Cerebellar cortex (tissue), 1 donor: ENCODE data around the gene UTS2B.
"Not testable (repeated sequence)": the region's sequence is repeated elsewhere in the genome, so short reads cannot be mapped to it uniquely, and the experiment has no call there.

Experiments used
- DNase-seq: peaks from one replicate; pipeline ENCODE4 v3.0.0-alpha.2; 2015; ENCODE audit warnings: low spot score

UTS2B gene

DNA sequence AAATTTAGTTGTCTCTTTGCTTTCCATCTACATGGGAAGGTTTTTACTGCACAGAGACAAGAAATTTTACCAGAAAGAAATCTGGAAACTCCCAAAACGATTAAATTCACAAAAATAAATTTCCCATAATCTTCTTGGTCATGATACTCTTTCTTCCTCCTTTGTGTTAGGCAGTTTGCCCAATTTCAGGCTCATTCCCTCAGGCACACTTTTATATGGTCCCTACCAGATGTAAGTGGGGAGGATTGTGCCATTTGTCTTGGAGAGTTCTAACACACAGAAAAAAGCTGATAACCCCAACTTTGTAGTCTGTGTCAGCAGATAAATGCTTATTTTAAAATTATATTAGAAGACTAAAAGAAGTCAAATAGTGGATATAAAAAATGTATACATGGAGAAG lies 50.2 kb downstream of the UTS2B start:
- DNase-seq: no peak

DNA sequence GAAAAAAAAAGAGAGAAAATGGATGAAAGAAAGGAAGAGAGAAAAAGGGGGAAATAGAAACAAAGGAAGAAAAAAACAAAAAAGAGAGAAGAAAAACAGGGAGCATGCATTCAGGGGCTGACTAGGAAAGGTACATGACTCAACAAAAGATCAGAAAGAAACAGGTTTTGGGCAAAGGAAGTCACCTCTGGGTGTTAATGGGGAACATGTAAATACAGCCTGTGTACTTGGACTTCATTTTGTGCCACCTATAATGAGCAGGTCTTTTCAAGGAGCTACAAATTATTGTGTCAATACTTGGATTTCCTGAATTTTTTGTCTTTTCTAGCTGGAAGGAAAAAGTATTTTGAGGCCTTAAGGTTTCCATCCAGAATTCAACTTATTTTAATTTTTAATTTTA lies 54.6 kb downstream of the UTS2B start:
- no peak for DNase-seq

DNA sequence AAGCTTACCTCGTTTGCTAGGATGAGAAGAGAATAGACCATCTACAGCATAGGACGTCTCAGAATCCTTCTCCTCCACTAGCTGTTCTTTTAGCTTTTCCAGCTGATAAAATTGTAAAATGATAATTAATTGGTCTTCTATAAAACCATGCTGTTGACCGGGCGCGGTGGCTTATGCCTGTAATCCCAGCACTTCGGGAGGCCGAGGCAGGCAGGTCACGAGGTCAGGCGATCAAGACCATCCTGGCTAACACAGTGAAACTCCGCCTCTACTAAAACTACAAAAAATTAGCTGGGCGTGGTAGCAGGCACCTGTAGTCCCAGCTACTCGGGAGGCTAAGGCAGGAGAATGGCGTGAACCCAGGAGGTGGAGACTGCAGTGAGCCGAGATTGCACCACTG lies 55.1 kb downstream of the UTS2B start:
- DNase-seq: not testable (repeated sequence)

DNA sequence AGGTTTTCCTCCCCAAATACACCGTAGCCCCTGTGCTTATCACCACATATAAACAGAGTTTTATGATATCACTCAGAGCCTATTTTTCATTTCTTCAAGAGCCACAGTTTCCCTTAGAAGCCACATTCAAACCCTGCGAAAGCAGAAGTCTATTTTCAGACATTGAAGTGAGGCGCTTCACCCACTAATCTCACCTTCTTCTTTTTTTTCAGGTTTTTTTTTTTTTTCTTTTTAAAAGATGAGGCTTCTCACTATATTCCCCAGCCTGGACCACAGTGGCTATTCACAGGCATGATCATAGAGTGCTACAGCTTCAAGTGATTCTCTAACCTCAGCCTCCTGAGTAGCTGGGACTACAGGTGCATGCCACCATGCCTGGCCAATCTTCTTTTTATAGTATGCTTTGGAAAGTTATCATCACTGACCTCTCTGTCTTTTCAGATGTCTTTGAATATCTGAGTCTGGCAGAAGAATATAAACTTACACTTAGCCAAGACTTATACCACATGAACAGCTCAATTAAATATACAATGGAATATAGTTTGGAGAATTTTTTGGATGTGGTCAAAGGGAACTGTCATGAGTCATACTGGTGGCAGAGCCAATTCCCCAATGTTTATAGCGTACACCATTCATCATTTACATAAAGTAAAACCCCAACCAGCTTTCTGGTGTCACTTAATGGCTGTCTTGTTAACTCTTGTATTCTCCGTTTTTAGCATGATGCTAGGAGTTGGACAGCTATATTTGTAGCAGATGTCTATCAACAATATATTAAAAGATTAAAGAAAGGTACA lies 60.8 kb downstream of the UTS2B start:
- DNase-seq: no peak

DNA sequence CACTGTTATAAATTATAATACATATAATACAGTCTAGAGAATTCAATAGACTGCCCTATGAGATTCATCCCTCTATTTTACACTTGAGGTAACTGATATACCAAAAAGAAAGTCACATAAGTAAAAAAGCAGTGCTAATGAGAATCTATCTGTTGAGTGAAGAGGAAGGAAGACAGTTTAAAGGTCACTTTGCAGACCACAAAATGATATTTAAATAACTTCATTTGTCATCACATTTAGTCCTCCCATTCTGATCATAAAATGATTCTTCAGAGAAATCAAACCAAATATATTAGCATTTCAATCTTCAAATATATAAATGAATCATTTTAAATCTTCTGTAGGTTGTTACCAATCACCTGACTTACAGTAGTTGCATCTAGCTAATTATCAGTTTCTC lies 61.6 kb downstream of the UTS2B start:
- no peak for DNase-seq

DNA sequence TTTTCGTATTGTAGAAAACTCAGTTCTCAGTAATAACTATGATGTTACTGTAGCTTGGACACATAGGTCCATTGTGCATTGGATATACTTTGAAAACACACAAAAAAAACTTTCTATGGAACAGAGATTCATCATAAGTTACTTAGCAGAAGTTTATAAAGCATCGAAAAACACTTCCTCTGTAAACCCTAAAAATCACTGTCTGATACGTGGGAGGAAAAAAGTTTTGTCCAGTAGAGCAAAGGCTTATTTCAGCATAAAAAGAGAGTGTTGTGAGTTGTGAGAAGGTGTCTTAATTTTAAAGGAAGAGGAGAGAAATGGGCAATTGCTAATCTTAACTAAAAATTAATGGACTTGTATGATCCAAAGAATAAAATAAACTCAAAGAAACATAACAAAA lies 66.5 kb downstream of the UTS2B start:
- no peak for DNase-seq

DNA sequence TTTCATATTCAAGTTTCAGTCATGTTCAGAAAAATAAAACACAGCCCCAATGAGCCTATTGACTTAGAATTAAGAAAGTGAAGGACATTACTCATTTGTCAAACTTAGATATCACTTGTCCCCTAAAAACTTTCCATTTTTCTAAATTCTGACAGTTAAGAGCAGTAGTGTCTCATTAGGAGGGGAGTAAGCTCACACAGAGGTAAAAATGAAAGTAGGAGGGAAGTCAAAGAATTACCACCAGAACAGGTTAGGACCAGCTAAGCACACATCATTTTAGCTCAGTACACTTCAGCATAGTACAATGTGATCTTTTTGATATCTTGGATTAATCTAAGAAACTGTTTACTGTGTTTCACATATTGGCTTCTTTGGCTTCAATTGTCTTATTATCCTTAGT lies 67.0 kb downstream of the UTS2B start:
- DNase-seq: no peak

DNA sequence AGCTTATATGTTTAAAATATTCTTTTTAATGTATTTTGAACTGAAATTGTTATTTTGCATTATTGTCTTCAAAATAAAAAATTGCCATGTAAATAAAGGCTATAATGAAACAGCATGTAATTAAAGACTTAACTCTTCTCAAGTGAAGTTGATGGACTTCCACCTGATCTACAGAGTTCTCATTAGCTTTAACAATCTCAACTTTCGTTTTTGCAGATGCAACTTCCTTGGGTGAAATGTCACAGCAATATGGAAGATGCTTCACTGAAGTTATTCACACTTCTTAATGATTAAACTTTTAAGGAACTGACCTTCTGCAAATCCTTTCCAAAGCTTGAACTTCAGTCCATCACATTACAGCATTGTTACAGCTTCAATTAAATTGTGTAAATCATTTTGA lies 67.7 kb downstream of the UTS2B start:
- no peak for DNase-seq

DNA sequence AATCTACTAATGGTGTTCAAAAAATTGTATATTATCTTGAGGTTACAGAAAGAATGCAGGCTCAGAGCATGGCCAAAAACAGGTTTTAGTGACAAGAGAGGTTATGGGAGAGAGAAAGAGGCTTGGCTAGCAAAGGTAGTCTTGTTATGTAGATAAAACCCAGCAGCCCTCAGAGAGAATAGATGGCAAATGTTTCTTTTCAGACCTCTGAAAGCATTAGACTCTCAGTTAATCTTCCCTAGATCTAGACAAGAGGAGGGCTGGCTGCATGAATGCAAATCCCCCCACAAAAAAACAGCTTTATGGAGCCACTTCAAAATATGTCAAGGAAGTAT lies 69.1 kb downstream of the UTS2B start:
- no peak for DNase-seq

DNA sequence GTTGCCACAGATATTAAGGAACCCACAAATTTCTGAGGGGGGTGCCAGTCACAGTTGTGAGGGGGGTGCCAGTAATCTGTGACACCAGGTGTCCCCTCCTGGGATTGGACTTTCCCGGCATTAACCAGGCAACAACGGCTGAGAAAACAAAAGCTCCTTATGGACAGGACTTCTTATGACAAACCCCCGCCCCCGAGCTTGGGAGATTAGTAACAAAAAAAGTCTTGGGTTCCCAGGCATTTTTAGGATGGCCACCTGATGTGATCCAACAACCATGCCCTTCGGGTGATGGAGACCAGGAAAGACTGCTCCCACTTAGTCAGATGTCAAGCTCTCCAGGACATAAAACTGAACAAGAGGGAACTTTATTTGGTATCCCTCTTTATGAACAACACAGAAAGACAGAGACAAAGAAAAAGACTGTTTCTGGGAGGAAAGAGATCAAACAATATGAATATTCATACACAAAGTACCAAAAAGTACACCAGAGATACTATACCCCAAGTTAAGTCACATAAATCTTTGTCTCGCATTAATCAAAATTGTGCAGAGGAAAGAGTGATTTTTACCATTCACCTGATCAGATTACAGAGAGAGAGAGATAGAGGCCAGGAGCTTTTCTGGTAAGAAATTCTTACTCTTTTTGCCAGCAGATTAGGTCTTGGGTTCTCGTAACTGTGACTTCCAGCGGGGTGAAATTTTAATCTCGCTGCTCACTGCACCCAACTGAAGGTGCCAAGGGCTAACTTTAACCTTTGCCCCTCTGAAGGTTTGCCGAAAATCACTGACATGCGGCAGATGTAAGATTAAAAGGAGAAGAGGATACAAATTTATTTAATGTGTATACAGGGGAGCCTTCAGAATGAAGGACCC lies 69.7 kb downstream of the UTS2B start:
- no peak for DNase-seq

DNA sequence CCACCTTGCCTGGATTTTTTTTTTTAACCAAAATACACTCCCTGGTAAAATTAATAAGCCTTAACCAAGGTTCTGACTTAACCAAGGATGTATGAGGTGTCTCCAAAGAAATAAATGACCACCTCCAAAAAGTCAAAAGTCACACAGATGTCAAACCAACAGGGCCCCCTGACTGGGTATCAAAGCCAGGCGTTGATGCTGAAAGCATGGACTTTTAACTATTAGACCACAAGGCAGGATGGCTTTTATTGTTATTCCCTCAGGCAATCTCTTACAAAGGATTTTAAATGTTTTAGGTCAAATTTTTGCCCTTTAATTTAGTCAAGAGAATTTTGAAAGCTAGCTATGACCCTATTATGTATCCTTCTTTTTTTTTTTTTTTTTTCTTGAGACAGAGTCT lies 70.8 kb downstream of the UTS2B start:
- DNase-seq: no peak

DNA sequence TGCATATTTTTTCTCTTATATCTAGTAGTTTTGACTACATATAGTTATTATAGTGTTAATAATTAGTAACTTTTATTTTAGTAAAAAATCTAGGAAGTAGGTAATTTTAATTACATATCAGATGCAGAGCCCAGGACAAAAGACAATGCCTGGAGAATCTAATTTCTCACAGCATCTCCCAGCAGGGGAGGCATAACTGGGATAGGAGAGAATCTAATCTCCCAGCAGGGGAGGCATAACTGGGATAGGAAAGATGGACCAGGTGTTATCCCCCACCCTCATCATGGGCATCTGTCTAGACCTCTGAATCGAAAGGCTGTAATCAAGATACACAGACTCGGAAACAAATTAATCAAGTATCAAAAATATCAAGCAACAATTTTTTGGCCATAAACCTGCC lies 73.0 kb downstream of the UTS2B start:
- DNase-seq: no peak

DNA sequence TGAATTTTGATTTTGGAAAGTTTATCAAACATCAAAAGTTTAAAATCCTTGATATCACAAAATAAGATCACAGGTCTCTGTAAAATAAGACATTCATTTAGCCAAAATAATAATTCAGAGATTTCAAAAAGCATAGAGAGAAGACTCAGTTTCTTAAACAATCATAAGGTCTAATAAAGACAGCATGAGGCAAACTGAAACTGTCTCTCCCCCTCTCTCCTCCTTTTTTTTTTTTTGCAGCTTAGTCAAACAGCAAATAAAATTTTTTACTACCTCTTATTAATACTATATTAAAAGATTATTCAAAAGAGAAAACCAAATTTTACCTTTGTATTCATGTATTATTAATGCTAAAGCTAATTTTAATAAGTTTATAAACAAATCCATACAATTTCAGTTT lies 73.9 kb downstream of the UTS2B start:
- no peak for DNase-seq

DNA sequence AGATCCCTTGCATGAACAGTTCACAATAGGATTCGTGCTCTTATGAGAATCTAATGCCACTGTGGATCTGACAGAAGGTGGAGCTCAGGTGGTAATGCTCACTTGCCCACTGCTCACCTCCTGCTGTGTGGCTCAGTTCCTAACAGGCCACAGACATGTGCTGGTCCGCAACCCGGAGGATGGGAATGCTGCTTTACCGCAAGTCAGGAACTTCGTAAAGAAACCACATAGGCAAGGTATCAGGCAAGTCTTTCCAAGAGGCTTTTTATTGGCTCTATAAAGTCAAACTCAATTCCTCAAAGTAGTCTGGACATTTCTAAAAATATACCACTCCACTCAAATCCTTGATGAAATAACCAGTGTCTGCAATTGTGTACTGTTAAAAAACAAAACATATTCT lies 75.2 kb downstream of the UTS2B start:
- DNase-seq: no peak

DNA sequence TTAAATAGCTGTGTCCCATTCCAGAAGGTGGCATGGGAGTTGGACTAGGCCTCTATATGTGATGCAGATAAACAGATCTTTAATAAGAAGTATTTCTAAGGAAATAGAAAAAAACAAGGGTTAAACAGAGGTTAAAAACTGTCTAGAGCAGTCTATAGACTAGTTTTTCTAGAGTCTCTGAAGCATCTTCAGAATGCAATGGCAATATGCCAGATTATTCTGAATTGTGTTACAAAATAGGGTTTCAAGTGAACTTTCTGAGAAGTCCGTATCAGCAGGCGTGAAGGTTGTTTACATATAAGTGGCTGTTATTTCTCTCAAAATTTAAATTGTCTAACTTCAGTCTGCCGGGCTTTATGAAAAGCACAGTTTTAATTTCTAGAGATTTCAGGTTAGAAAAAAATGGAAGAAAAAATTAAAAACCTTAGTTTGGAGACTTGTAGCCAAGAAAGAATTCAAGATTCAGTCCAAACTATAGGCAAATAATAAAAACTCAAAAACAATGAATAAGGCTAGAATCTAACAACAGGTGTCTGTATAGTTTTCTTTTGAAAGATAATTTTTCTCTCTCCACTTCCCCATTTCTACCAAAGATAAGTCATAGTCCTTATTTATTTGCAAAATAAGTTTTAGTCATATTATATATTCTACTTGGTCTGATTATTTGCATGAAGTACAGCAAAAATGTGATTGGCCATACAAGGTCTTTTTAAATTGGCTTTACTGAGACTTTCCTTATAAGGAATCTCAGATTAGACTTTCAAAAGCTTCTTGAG lies 76.0 kb downstream of the UTS2B start:
- no peak for DNase-seq

DNA sequence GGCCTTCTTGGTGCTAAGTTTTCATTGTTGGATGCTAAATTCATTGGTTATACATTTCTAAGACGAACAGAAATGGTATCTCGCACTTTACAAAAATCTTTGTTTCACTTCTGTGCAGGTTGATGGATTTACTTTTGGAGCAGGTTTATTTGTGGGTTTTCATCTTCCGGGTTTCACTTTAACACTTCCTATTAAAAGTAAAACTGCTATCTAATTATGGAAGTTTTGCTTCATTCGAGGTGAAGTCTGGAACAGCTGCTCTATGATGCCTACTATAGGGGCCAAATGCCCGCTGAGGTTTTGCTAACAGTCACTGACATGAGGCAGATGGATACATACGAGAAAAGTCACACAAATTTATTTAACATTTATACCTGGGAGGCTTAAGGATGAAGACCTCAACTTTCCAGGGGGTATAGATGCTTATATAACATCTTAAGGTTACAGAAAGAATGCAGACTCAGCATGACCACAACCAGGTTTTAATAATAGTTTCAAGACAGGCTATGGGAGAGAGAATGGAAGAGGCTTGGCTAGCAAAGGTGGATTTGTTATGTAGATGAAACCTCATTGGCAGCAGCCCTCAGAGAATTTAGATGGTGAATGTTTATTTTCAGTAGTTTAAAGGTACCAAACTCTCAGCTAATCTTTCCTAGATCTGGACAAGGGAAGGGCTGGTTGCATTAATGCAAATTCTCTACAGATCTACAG lies 77.1 kb downstream of the UTS2B start:
- DNase-seq: no peak

DNA sequence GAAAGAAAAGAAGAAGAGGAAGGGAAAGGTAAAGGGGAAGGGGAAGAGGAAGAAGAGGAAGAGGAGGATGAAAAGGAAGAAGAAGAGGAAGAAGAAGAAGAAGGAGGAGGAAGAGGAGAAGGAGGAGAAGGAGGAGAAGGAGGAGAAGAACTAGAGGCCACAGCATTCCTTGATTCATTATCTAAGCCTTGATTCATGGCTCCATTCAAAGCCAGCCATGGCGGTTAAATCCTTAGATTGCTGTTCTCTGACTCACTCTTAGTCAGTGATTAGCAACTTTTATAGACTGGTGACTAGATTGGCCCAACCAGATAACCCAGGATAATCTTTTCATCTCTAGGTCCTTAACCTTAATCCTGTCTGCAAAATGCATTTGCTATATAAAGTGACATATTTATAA lies 83.7 kb downstream of the UTS2B start:
- DNase-seq: no peak

DNA sequence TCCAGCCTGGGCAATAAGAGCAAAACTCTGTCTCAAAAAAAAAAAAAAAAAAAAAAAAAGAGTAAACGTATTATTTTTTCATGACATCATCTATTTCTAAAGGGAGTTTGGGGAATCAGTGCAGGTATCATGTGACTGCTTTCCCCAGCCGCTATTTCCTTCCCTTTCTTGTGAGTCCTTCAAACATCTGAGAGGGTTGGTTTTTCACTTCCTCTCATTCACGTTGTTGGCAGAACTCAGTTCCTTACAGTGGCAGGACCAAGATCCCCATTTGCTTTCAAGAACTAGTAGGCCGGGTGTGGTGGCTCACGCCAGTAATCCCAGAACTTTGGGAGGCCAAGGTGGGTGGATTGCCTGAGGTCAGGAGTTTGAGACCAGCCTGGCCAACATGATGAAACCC lies 84.3 kb downstream of the UTS2B start:
- DNase-seq: not testable (repeated sequence)

DNA sequence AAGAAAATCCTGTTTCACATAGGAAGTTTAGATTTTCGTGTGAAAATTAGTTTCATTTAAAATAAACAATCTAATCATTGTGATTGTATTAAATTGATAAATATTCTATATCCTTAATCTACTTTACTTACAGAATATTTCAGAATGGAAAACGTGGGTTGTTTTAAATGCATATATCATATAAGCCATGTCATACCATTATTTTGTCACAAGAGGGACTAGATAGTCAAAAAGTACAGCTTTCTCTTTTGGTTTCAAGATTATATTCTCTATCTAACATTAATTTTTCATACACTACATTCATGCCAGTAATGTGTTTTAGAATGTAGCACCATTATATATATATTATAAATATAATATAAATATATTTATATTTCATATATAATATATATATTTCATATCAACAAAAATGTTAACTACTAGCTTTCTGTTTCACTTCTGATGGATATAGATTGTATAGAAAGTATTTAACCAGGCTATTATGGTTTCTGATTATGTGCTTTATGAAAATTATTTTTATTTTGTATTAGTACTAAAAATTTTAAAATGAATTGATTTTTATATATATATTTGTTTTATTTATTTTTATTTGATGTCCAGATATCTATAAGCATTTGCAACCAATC lies 86.0 kb downstream of the UTS2B start:
- no peak for DNase-seq

DNA sequence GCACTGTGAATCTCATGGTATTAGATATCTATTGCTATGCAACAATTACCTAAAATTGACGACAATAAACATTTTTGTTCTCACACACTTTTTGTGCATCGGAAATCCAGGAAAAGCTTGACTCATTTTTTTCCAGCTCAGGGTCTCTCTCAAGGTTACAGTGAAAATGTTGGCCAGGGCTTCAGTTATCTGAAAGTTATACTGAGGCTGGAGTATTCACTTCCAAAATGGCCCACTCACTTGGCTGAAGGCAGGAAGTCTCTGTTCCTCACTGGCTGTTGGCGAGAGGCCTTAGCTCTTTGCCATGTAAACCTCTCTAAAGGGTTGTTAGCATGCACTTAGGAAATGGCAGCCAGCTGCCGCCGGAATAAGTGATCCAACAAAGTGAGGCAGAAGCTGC lies 89.8 kb downstream of the UTS2B start:
- no peak for DNase-seq

DNA sequence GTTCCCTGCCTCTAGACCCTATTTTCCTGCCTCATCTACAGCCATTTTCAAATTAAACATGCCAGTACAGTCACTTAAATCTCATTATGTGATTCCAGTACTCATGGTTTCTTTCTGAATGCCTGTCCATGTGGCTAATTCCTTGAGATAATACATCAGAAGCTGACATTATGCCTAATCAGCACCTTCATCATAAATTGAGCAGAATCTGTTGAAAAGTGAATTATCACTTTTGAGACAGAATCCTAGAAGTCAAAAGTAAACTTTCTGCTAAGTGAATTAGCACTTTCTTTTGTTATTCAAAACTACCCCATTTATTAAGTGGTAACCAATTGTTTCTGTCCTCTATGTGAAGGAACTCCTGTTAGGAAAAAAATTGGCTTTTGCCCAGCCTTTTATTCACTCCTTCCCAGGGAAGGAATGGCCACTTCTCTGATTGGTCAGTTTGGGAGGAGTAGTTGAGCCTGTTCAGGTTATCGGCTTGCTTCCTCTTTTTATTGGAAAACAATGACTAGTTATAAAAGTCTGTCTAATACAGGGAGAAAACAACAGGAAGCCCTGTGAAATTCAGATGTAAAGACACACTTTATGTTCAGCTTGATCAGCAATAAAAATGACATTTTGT lies 90.8 kb downstream of the UTS2B start:
- no peak for DNase-seq
